Neuron (in vitro differentiated cells): Measurements from ENCODE around the gene PTGDS.

Experiments used
- H2AFZ ChIP-seq: one replicate; pipeline ENCODE4 v1.6.1; 2013; ENCODE audit warnings: low read depth, mild to moderate bottlenecking, inconsistent platforms, low read length, moderate library complexity
- H3K27me3 ChIP-seq: one replicate; pipeline ENCODE4 v1.6.1; 2013; ENCODE audit warnings: low read length; ENCODE audit not compliant: insufficient read depth
- H3K36me3 ChIP-seq: one replicate; pipeline ENCODE4 v1.6.1; 2013; ENCODE audit warnings: low read length; ENCODE audit not compliant: insufficient read depth
- H3K4me1 ChIP-seq: one replicate; pipeline ENCODE4 v1.6.1; 2013; ENCODE audit warnings: low read length; ENCODE audit not compliant: insufficient read depth
- H3K4me3 ChIP-seq: 2 replicates; pipeline ENCODE4 v1.5.1; 2013; ENCODE audit warnings: mild to moderate bottlenecking, low read length, moderate library complexity
- H3K9me3 ChIP-seq: one replicate; pipeline ENCODE4 v1.6.1; 2013; ENCODE audit warnings: low read length

Gene PTGDS

GRCh38 chr9:136965771-136966484 lies 11.4 kb upstream of the PTGDS start:
- Histone ChIP-seq H3K27me3 (peaks cover 16% of the 10 kb centered on the region), H3K4me1 (peaks cover 17% of the 10 kb centered on the region), H3K4me3 (no peak overlapping the region), H3K36me3 (no peaks in the 10 kb centered on the region), H3K9me3 (no peaks in the 10 kb centered on the region), H2AFZ (no peak overlapping the region)

GRCh38 chr9:136968333-136969127 lies 8.8 kb upstream of the PTGDS start:
- H3K36me3 ChIP-seq: no peaks in the 10 kb centered on the region
- no peak overlapping the region for H2AFZ ChIP-seq
- peaks cover 14% of the 10 kb centered on the region for H3K4me1 ChIP-seq
- no peaks in the 10 kb centered on the region for H3K9me3 ChIP-seq
- H3K4me3 ChIP-seq: no peak overlapping the region
- H3K27me3 ChIP-seq: peaks cover 30% of the 10 kb centered on the region

- H3K36me3 ChIP-seq: no peaks in the 10 kb centered on the region
- peaks cover 9% of the 10 kb centered on the region for H3K4me1 ChIP-seq
- no peak overlapping the region for H2AFZ ChIP-seq
- no peaks in the 10 kb centered on the region for H3K9me3 ChIP-seq
- H3K27me3 ChIP-seq: peaks cover 36% of the 10 kb centered on the region
- H3K4me3 ChIP-seq: no peak overlapping the region
Observed at GRCh38 chr9:136969150-136969549, 8.2 kb upstream of the PTGDS start.

GRCh38 chr9:136969774-136970173 lies 7.5 kb upstream of the PTGDS start:
- H3K9me3 ChIP-seq: no peaks in the 10 kb centered on the region
- peaks cover 3% of the 10 kb centered on the region for H3K4me1 ChIP-seq
- H3K36me3 ChIP-seq: no peaks in the 10 kb centered on the region
- H3K4me3 ChIP-seq: no peak overlapping the region
- peaks cover 41% of the 10 kb centered on the region for H3K27me3 ChIP-seq
- no peak overlapping the region for H2AFZ ChIP-seq

GRCh38 chr9:136970361-136970760 lies 6.9 kb upstream of the PTGDS start:
- Histone ChIP-seq H3K36me3 (no peaks in the 10 kb centered on the region), H3K9me3 (peaks cover 5% of the 10 kb centered on the region), H3K4me3 (no peak overlapping the region)

GRCh38 chr9:136971746-136972145 lies 5.6 kb upstream of the PTGDS start:
- Histone ChIP-seq H3K4me3 (no peak overlapping the region), H3K27me3 (peaks cover 54% of the 10 kb centered on the region), H3K9me3 (peaks cover 5% of the 10 kb centered on the region), H3K36me3 (no peaks in the 10 kb centered on the region), H2AFZ (no peak overlapping the region), H3K4me1 (no peaks in the 10 kb centered on the region)

More at GRCh38 chr9:136970361-136970760, 6.9 kb upstream of the PTGDS start:
- H3K27me3 ChIP-seq: peaks cover 46% of the 10 kb centered on the region
- H2AFZ ChIP-seq: no peak overlapping the region
- peaks cover 3% of the 10 kb centered on the region for H3K4me1 ChIP-seq

GRCh38 chr9:136972335-136972734 lies 5.0 kb upstream of the PTGDS start:
- peaks cover 60% of the 10 kb centered on the region for H3K27me3 ChIP-seq
- H3K9me3 ChIP-seq: peaks cover 5% of the 10 kb centered on the region
- H3K4me1 ChIP-seq: no peaks in the 10 kb centered on the region
- no peak overlapping the region for H3K4me3 ChIP-seq
- no peaks in the 10 kb centered on the region for H3K36me3 ChIP-seq
- no peak overlapping the region for H2AFZ ChIP-seq

GRCh38 chr9:136972743-136973142 lies 4.6 kb upstream of the PTGDS start:
- no peak overlapping the region for H3K4me3 ChIP-seq
- peaks cover 5% of the 10 kb centered on the region for H3K9me3 ChIP-seq
- peaks cover 64% of the 10 kb centered on the region for H3K27me3 ChIP-seq
- H2AFZ ChIP-seq: no peak overlapping the region
- no peaks in the 10 kb centered on the region for H3K36me3 ChIP-seq
- H3K4me1 ChIP-seq: no peaks in the 10 kb centered on the region

GRCh38 chr9:136973618-136974617 lies 3.4 kb upstream of the PTGDS start:
- peaks cover 5% of the 10 kb centered on the region for H3K9me3 ChIP-seq
- no peaks in the 10 kb centered on the region for H3K4me1 ChIP-seq
- H2AFZ ChIP-seq: no peak overlapping the region
- H3K4me3 ChIP-seq: no peak overlapping the region
- peaks cover 70% of the 10 kb centered on the region for H3K27me3 ChIP-seq
- no peaks in the 10 kb centered on the region for H3K36me3 ChIP-seq

- no peak overlapping the region for H3K4me3 ChIP-seq
- peaks cover 78% of the 10 kb centered on the region for H3K27me3 ChIP-seq
- no peaks in the 10 kb centered on the region for H3K36me3 ChIP-seq
- no peaks in the 10 kb centered on the region for H3K4me1 ChIP-seq
- peaks cover 5% of the 10 kb centered on the region for H3K9me3 ChIP-seq
- no peak overlapping the region for H2AFZ ChIP-seq
Observed at GRCh38 chr9:136974817-136975535, 2.3 kb upstream of the PTGDS start.

- Histone ChIP-seq H2AFZ (no peak overlapping the region), H3K27me3 (peaks cover 72% of the 10 kb centered on the region), H3K9me3 (peaks cover 5% of the 10 kb centered on the region), H3K36me3 (no peaks in the 10 kb centered on the region), H3K4me3 (no peak overlapping the region), H3K4me1 (no peaks in the 10 kb centered on the region)
Observed at GRCh38 chr9:136975644-136976043, 1.7 kb upstream of the PTGDS start.

- peaks cover 67% of the 10 kb centered on the region for H3K27me3 ChIP-seq
- H2AFZ ChIP-seq: no peak overlapping the region
- no peak overlapping the region for H3K4me3 ChIP-seq
- H3K4me1 ChIP-seq: no peaks in the 10 kb centered on the region
- H3K9me3 ChIP-seq: peaks cover 5% of the 10 kb centered on the region
- no peaks in the 10 kb centered on the region for H3K36me3 ChIP-seq
Observed at GRCh38 chr9:136977649-136978072, 357 bp downstream of the PTGDS start.
